ENCODE data around the gene LYPD1. TPM values are rescaled to one million over a fixed set of nuclear protein-coding genes. Genes with fewer than 3 reads are reported as not detected.

Gene LYPD1
- total RNA-seq, 4 donors from 2014 or later = 0.32 TPM; not detected in 3

DNA sequence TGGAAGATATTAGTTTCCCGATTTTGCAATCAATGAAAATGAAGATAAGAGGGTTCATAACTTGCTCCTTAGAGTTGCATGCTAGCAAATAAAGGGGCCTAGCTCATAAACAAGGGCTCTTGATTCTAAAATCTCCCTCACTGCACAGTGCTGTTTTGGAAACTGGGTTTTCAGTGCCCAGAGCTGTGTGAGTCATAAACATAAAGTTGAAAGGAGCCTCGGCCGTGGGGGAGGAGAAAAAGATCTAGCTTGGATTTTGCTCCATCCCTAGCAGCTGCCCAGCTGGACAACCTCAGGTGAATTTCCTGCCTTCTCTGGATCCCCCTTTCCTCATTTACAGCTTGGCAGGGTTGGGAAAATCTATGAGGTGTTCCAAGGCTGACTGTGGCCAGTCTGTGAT is 42.5 kb downstream of the LYPD1 start:
- intact Hi-C loops (cut with DNase I; ENCODE audit: low total_unique reads) = no loop called here
- H3K4me3 ChIP-seq (ENCODE audit: low read depth, poor library complexity, severe bottlenecking) = no peak overlapping the region
- no peak for DNase-seq (ENCODE audit: low spot score in 2 of 2)
- TF ChIP-seq POLR2A (IDR thresholded peaks at IDR 0.05) = no peak
- TF ChIP-seq, protein P1, sequence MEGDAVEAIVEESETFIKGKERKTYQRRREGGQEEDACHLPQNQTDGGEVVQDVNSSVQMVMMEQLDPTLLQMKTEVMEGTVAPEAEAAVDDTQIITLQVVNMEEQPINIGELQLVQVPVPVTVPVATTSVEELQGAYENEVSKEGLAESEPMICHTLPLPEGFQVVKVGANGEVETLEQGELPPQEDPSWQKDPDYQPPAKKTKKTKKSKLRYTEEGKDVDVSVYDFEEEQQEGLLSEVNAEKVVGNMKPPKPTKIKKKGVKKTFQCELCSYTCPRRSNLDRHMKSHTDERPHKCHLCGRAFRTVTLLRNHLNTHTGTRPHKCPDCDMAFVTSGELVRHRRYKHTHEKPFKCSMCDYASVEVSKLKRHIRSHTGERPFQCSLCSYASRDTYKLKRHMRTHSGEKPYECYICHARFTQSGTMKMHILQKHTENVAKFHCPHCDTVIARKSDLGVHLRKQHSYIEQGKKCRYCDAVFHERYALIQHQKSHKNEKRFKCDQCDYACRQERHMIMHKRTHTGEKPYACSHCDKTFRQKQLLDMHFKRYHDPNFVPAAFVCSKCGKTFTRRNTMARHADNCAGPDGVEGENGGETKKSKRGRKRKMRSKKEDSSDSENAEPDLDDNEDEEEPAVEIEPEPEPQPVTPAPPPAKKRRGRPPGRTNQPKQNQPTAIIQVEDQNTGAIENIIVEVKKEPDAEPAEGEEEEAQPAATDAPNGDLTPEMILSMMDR (IDR thresholded peaks at IDR 0.05) = no peak
- 49 to 60% methylated on average over 3 of the region's 3 CpGs for WGBS, 2 donors

DNA sequence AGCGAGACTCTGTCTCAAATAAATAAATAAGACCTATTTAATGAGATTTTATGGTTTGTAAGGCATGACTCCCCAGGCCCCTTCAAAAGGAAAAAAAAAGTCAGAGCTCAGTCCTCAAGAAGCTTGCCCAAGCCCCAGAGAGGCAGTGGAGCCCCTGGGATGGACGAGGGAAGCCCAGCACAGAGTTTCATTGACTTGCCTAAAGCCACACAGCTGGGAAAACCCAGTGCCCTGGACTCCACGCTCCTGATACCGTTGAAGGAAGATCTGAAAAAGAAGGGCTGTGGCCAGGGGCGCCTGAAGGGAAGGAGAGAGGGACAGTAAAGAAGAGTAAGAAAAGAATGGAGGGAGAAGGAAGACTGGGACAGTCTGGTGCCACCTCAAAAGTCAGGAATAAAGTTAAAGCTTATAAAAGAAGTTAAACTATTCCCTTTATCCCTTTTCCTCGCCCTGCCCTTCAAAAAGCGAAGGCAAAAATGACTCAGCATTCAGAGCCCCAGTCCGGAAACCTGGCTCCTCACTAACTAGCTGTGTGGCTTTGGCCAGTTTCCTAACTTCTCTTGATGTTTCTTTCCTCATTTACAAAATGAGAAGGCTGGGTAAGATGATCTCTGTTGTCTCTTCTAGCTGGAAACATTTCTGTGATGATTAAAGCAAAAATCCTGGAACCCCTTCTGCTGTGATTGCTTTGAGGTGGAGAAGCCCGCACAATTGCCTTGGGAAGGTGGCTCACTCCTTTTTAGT is 46.7 kb downstream of the LYPD1 start:
- DNase-seq (ENCODE audit: low spot score in 2 of 2) = no peak
- 51 to 56% methylated on average over 9 of the region's 9 CpGs for WGBS, 2 donors
- TF ChIP-seq, protein P1 (IDR thresholded peaks at IDR 0.05) = no peak
- no peak for TF ChIP-seq POLR2A (IDR thresholded peaks at IDR 0.05)
- no peak overlapping the region for H3K4me3 ChIP-seq (ENCODE audit: low read depth, poor library complexity, severe bottlenecking)
- intact Hi-C loops (cut with DNase I; ENCODE audit: low total_unique reads) = no loop called here

DNA sequence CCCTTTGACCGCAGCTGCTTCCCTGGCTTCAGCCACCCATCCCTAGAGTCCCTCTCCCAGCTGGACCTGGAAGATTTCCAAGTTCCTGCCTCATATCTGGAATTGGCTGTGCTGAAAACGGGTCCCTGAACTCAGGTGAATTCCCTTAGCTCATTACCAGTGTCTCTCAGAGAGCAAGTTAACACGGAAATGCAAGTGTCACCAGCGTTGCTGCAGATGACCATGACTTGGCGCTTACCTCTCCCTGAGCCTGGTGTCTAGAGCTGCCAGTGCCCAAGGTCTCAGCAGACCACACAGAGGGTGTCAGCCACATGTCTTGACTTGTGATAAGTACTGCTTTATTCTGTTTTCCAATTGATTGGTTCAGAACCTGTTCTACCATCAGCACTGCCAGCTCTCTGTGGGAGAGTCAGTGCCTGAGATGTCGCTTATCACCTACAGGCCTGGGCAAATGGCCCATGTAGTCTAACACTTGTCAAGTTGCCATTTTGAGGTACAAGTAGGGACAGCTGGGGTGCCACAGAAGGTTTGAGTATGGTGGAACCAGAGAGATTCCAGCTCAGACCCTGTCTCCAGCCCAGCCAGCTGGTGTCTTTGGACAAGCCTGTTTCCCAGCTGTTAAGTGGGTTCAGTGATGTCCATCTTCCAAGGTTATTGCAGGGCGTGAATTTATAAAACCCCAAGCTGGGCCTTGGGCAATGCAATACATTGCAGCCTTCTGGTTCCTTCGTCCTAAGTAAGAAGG is 48.7 kb downstream of the LYPD1 start:
- TF ChIP-seq, protein P1 (IDR thresholded peaks at IDR 0.05) = no peak
- TF ChIP-seq POLR2A (IDR thresholded peaks at IDR 0.05) = no peak
- H3K4me3 ChIP-seq (ENCODE audit: low read depth, poor library complexity, severe bottlenecking) = no peak overlapping the region
- WGBS, 2 donors = 55 to 70% methylated on average over 8 of the region's 8 CpGs
- intact Hi-C loops (cut with DNase I; ENCODE audit: low total_unique reads) = no loop called here
- DNase-seq (ENCODE audit: low spot score in 2 of 2) = no peak

DNA sequence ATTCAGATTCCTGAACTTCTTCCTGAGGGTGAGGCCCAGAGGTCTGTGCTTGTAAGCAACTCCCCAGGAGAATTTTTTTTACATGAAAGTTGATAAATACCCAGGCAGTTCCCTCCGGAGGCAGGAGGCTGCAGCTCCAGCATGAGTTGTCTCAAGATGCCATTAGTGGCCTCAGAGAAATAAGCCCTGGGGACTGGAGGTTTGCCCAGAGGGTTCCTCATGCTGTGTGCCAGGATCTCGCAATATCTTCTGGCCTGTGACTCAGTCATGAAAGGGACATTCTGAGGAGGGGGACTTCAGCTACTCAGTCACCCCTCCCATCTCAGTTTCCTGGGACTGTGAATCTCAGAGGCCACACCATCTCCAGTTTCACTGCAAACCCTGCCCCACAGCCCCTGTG is 49.9 kb downstream of the LYPD1 start:
- WGBS, 2 donors = 46 to 62% methylated on average over 2 of the region's 2 CpGs
- intact Hi-C loops (cut with DNase I; ENCODE audit: low total_unique reads) = no loop called here
- H3K4me3 ChIP-seq (ENCODE audit: low read depth, poor library complexity, severe bottlenecking) = no peak overlapping the region
- DNase-seq (ENCODE audit: low spot score in 2 of 2) = no peak
- TF ChIP-seq, protein P1 (IDR thresholded peaks at IDR 0.05) = no peak
- no peak for TF ChIP-seq POLR2A (IDR thresholded peaks at IDR 0.05)

DNA sequence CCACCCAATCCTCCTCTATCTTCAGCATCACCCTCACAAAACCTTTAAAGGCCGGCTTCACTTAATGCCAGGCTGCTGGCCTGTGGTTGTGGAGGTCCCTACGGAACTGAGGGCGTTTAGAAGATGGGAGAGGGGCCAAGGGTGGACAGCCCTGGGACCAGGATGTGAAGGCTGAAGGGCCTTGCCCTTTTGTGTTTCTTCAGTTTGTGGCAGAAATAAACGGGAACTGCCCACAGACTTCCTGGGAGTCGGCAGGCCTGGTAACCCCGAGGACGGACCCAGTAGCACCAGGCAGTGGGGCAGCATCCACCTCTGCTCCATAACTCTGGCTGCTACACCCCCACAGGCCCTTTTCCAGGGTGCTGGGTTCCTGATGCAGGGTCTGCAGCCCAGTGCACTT is 51.3 kb downstream of the LYPD1 start:
- intact Hi-C loops (cut with DNase I; ENCODE audit: low total_unique reads) = no loop called here
- 83 to 88% methylated on average over 7 of the region's 7 CpGs for WGBS, 2 donors
- DNase-seq (ENCODE audit: low spot score in 2 of 2) = peak in 1 of 2 donors; percentile 50
- no peak for TF ChIP-seq POLR2A (IDR thresholded peaks at IDR 0.05)
- TF ChIP-seq, protein P1 (IDR thresholded peaks at IDR 0.05) = no peak
- H3K4me3 ChIP-seq (ENCODE audit: low read depth, poor library complexity, severe bottlenecking) = no peak overlapping the region
